Measurements from ENCODE around the gene GPN3.
A peak's percentile ranks its signal among the peaks of the same experiment; 100 is the strongest.
"Not testable (repeated sequence)": the region's sequence is repeated elsewhere in the genome, so short reads cannot be mapped to it uniquely, and the experiment has no call there.

Gene GPN3

DNA sequence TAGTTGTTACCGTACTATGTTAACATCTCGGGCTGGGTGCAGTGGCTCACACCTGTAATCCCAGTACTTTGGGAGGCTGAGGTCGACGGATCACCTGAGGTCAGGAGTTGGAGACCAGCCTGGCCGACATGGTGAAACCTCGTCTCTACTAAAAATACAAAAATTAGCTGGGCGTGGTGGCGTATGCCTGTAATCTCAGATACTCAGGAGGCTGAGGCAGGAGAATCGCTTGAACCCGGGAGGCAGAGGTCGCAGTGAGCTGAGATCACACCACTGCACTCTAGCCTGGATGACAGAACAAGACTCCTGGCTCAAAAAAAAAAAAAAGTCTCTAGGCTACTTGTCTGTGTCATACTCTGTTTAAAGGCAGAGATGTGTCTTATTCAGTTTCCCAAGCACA, 2.3 kb downstream of the GPN3 start:
- not testable (repeated sequence) for H3K9me3 ChIP-seq (ENCODE audit: control insufficient read depth, insufficient read depth, low read length); H3K9ac ChIP-seq (ENCODE audit: low read depth, low read length); H3K4me1 ChIP-seq (ENCODE audit: insufficient read depth, low read length); H3K36me3 ChIP-seq (ENCODE audit: insufficient read depth, low read length)

- H3K36me3 ChIP-seq (ENCODE audit: insufficient read depth, low read length): 0 out of 2 replicates have a peak, but pooled peaks cover 2% of the 10 kb centered on the region
- H3K9ac ChIP-seq (ENCODE audit: low read depth, low read length): no peak overlapping the region
- H3K9me3 ChIP-seq (ENCODE audit: control insufficient read depth, insufficient read depth, low read length): no peaks in the 10 kb centered on the region
- H3K4me1 ChIP-seq (ENCODE audit: insufficient read depth, low read length): no peaks in the 10 kb centered on the region
These were observed 3.0 kb downstream of the GPN3 start for GRCh38 chr12:110465024-110465423.

GRCh38 chr12:110461189-110461588, 6.9 kb downstream of the GPN3 start:
- peaks cover 16% of the 10 kb centered on the region for H3K36me3 ChIP-seq (ENCODE audit: insufficient read depth, low read length)
- H3K4me1 ChIP-seq (ENCODE audit: insufficient read depth, low read length); H3K9me3 ChIP-seq (ENCODE audit: control insufficient read depth, insufficient read depth, low read length); H3K9ac ChIP-seq (ENCODE audit: low read depth, low read length): not testable (repeated sequence)

DNA sequence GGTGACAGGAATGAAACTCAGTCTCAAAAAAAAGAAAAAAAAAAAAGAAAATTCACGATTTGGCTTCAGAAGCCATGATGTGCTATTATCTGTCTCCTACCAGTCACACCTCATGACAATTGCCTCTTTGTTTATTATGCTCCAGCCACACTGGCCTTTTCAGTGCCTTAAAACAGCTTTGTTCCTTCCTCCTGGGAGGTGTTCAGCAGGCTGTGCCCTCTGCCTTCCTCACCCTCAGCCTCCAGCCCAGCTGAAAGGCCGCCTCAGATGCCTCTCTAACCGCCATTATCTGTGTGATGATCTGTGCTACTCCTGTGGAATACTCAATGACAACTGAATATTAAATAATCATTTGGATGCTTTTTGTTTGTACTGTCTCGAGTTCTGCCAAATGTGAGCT, 9.3 kb downstream of the GPN3 start:
- peaks cover 15% of the 10 kb centered on the region for H3K36me3 ChIP-seq (ENCODE audit: insufficient read depth, low read length)
- H3K9ac ChIP-seq (ENCODE audit: low read depth, low read length): no peak overlapping the region
- H3K4me1 ChIP-seq (ENCODE audit: insufficient read depth, low read length): no peaks in the 10 kb centered on the region
- no peaks in the 10 kb centered on the region for H3K9me3 ChIP-seq (ENCODE audit: control insufficient read depth, insufficient read depth, low read length)

DNA sequence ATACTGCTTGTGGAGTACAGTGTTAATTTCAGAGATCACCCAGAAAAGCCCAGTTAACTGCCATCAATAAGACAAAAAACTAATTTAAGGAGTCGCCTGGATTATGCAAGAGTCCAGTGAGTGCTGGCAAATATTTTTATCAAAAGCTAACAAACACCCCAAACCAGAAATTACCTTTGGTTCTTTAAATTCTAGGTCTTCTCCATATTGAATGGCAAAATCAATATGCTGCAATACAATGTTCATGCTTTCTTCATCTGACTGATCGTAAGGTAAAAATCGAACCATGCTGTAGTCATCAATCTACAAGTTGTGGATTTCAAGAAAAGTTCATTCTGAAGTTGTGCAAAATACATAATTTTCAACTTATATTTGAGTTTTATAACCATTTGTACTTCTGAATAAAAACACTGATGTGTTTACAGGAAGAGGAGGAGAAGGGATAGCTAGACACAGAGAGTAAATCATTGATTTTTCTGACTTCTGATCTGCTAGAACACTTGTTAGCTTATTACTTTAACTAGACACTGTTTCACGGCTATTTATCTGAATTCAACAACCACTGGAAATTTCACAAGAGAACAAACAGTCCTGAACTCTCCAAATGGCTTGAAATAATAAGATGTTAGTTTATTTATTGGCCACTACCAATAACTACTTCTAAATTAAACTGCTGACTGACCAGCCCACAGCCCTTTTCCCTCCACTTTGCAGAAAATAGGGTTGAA, 14.3 kb downstream of the GPN3 start:
- peaks cover 13% of the 10 kb centered on the region for H3K36me3 ChIP-seq (ENCODE audit: insufficient read depth, low read length)

GRCh38 chr12:110451263-110451662, 16.8 kb downstream of the GPN3 start:
- no peaks in the 10 kb centered on the region for H3K4me1 ChIP-seq (ENCODE audit: insufficient read depth, low read length)
- no peak overlapping the region for H3K9ac ChIP-seq (ENCODE audit: low read depth, low read length)
- no peaks in the 10 kb centered on the region for H3K9me3 ChIP-seq (ENCODE audit: control insufficient read depth, insufficient read depth, low read length)
- peaks cover 2% of the 10 kb centered on the region; the same call in 1 of the 2 replicates for H3K36me3 ChIP-seq (ENCODE audit: insufficient read depth, low read length)

More for the DNA sequence above, 14.3 kb downstream of the GPN3 start:
- H3K9ac ChIP-seq (ENCODE audit: low read depth, low read length): no peak overlapping the region
- no peaks in the 10 kb centered on the region for H3K9me3 ChIP-seq (ENCODE audit: control insufficient read depth, insufficient read depth, low read length)
- no peaks in the 10 kb centered on the region for H3K4me1 ChIP-seq (ENCODE audit: insufficient read depth, low read length)

GRCh38 chr12:110449799-110450497, 18.1 kb downstream of the GPN3 start, which contains the start of gene ARPC3:
ARPC3 (minus strand) TSS chr12:110450337; CDS start chr12:110450260, 77 bp downstream.
- peaks cover 2% of the 10 kb centered on the region for H3K36me3 ChIP-seq (ENCODE audit: insufficient read depth, low read length)
- peak within 1 kb of the TSS; percentile 66 for H3K9ac ChIP-seq (ENCODE audit: low read depth, low read length)
- H3K4me1 ChIP-seq (ENCODE audit: insufficient read depth, low read length): no peaks in the 10 kb centered on the region
- H3K9me3 ChIP-seq (ENCODE audit: control insufficient read depth, insufficient read depth, low read length): no peaks in the 10 kb centered on the region

- Histone ChIP-seq H3K9ac (ENCODE audit: low read depth, low read length) (no peak overlapping the region), H3K4me1 (ENCODE audit: insufficient read depth, low read length) (no peaks in the 10 kb centered on the region), H3K9me3 (ENCODE audit: control insufficient read depth, insufficient read depth, low read length) (no peaks in the 10 kb centered on the region), H3K36me3 (ENCODE audit: insufficient read depth, low read length) (peaks cover 21% of the 10 kb centered on the region)
These were observed 23.6 kb downstream of the GPN3 start for GRCh38 chr12:110444455-110444854.

DNA sequence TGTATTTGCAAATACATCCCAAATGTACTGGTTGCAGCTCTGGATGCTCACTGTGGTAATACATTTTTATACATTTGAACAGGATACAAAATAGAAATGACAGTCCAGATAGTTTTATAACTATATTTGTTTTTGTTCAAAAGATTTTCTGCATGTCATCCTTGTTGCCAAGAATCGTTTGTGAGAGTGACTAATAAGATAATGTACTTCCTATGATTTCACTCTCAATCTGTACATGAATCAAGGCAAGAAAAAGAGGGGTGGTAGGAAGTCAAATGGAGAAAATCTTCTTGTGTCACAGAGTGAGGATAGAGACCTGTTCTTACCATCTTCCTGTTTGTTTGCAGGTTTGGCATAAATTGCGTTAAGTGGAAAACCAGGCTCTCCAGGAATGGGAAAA, 31.8 kb downstream of the GPN3 start:
- Histone ChIP-seq H3K36me3 (ENCODE audit: insufficient read depth, low read length) (peaks cover 15% of the 10 kb centered on the region), H3K9me3 (ENCODE audit: control insufficient read depth, insufficient read depth, low read length) (no peaks in the 10 kb centered on the region), H3K9ac (ENCODE audit: low read depth, low read length) (no peak overlapping the region), H3K4me1 (ENCODE audit: insufficient read depth, low read length) (no peaks in the 10 kb centered on the region)

DNA sequence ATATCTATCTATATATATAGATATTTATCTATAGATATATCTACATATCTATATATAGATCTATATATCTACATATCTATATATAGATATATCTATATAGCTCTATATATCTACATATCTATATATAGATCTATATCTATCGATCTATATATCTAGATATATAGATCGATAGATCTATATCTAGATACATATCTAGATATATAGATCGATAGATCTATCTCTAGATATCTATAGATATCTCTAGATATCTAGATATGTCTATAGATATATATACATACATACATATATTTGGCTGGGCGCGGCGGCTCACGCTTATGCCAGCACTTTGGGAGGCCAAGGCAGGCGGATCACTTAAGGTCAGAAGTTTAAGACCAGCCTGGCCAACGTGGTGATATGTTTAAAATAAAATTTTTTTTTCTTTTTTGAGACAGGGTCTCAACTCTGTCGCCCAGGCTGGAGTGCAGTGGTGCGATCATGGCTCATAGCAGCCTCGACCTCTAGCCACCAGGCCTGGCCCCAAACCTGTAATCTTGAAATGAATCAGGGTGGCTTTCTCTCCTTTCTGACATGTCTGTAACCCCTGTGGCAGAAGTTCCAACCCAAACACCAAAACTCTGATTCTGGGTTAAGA, 36.0 kb downstream of the GPN3 start:
- Histone ChIP-seq H3K9ac (ENCODE audit: low read depth, low read length) (no peak overlapping the region), H3K4me1 (ENCODE audit: insufficient read depth, low read length) (no peaks in the 10 kb centered on the region), H3K36me3 (ENCODE audit: insufficient read depth, low read length) (peaks cover 6% of the 10 kb centered on the region; the same call in 1 of the 2 replicates), H3K9me3 (ENCODE audit: control insufficient read depth, insufficient read depth, low read length) (no peaks in the 10 kb centered on the region)

GRCh38 chr12:110429676-110430075, 38.4 kb downstream of the GPN3 start:
- H3K9ac ChIP-seq (ENCODE audit: low read depth, low read length); H3K4me1 ChIP-seq (ENCODE audit: insufficient read depth, low read length); H3K36me3 ChIP-seq (ENCODE audit: insufficient read depth, low read length); H3K9me3 ChIP-seq (ENCODE audit: control insufficient read depth, insufficient read depth, low read length): not testable (repeated sequence)

DNA sequence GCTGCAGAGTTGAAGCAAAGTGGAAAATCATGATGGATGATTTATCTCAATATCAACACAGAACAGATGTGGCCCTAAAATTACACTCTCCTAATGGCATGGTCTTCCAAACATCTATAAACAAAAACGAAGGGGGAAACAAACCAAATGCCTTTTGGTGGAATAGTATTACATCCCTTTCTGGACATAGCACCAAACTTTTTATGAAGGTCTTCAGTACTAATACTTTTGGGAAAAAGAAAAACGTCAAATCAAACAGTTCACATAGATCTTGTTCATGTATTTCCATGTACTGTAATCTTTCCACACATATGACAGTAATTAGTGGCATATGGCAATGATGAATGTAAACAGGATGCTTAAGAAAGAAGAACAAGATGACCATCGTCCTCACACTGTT, 41.7 kb downstream of the GPN3 start:
- Histone ChIP-seq H3K9me3 (ENCODE audit: control insufficient read depth, insufficient read depth, low read length) (no peaks in the 10 kb centered on the region), H3K4me1 (ENCODE audit: insufficient read depth, low read length) (peaks cover 7% of the 10 kb centered on the region), H3K36me3 (ENCODE audit: insufficient read depth, low read length) (no peaks in the 10 kb centered on the region), H3K9ac (ENCODE audit: low read depth, low read length) (no peak overlapping the region)

GRCh38 chr12:110424237-110424636, 43.8 kb downstream of the GPN3 start:
- Histone ChIP-seq H3K9me3 (ENCODE audit: control insufficient read depth, insufficient read depth, low read length) (no peaks in the 10 kb centered on the region), H3K4me1 (ENCODE audit: insufficient read depth, low read length) (peaks cover 7% of the 10 kb centered on the region), H3K9ac (ENCODE audit: low read depth, low read length) (no peak overlapping the region), H3K36me3 (ENCODE audit: insufficient read depth, low read length) (no peaks in the 10 kb centered on the region)

DNA sequence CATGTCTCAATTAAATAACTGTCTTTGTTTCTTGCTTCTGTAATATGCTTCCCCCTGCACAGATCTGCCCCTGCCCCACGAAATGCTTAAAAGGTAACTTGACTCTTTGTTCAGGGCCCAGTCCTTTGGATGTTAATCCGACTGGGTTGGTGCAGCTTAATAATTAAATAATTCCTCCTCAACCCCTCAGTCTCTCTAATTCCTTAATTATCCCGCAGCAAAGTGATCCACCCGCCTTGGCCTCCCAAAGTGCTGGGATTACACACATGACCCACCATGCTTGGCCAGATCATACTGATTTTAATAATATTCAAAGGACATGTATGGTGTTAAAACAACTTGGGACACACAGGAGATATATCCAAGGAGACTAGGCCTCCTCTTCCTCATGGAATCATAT, 46.4 kb downstream of the GPN3 start:
- Histone ChIP-seq H3K36me3 (ENCODE audit: insufficient read depth, low read length) (no peaks in the 10 kb centered on the region), H3K9ac (ENCODE audit: low read depth, low read length) (no peak overlapping the region)

More for the DNA sequence above, 46.4 kb downstream of the GPN3 start:
- Histone ChIP-seq H3K9me3 (ENCODE audit: control insufficient read depth, insufficient read depth, low read length) (no peaks in the 10 kb centered on the region), H3K4me1 (ENCODE audit: insufficient read depth, low read length) (peaks cover 7% of the 10 kb centered on the region)
